DND-41 (cell line): ENCODE results near the gene FAM118B.

Source experiments
- ATAC-seq: fragments of 200-7000 bp; cut with Tn5 transposase; 3 replicates; pipeline ENCODE4 v1.9.1; 2021; ENCODE audit warnings: low read depth; ENCODE audit not compliant: insufficient read depth
- DNase-seq: peaks from one replicate; pipeline ENCODE4 v3.0.0-alpha.2; 2020
- H2AFZ ChIP-seq: 2 replicates; pipeline ENCODE4 v1.6.0; 2012; ENCODE audit warnings: low read depth, low read length
- H3K27ac ChIP-seq: 2 replicates; pipeline ENCODE4 v1.5.1; 2012; ENCODE audit warnings: low read length, inconsistent platforms
- H3K27me3 ChIP-seq: fragments of 200-600 bp; sonication (generic); 2 replicates; pipeline ENCODE4 v1.6.0; 2012; ENCODE audit warnings: low read length, mild to moderate bottlenecking, inconsistent platforms; ENCODE audit not compliant: insufficient read depth, poor library complexity
- H3K36me3 ChIP-seq: 2 replicates; pipeline ENCODE4 v1.5.1; 2012; ENCODE audit warnings: low read length, inconsistent platforms; ENCODE audit not compliant: insufficient read depth
- H3K4me1 ChIP-seq: 2 replicates; pipeline ENCODE4 v1.5.1; 2012; ENCODE audit warnings: mild to moderate bottlenecking, low read length; ENCODE audit not compliant: insufficient read depth
- H3K4me2 ChIP-seq: 2 replicates; pipeline ENCODE4 v1.6.0; 2012; ENCODE audit warnings: mild to moderate bottlenecking, moderate library complexity, low read length, inconsistent platforms; ENCODE audit not compliant: insufficient read depth
- H3K4me3 ChIP-seq, 2 experiments: fragments of 200-600 bp in 1 of 2; shearing (Covaris generic) in 1 of 2; 2 replicates each; pipeline ENCODE4 v1.5.1; 2012 to 2016; ENCODE audit warnings: inconsistent platforms in 2 of 2, low read length in 2 of 2, mild to moderate bottlenecking in 2 of 2, low read depth in 1 of 2, moderate library complexity in 1 of 2
- H3K79me2 ChIP-seq: 2 replicates; pipeline ENCODE4 v1.6.0; 2012; ENCODE audit warnings: low read length, inconsistent platforms; ENCODE audit not compliant: insufficient read depth
- H3K9ac ChIP-seq: 2 replicates; pipeline ENCODE4 v1.6.0; 2012; ENCODE audit warnings: low read depth, mild to moderate bottlenecking, inconsistent platforms, low read length, moderate library complexity
- H3K9me3 ChIP-seq: 2 replicates; pipeline ENCODE4 v1.5.1; 2012; ENCODE audit warnings: low read length, moderate library complexity, mild to moderate bottlenecking, inconsistent platforms; ENCODE audit not compliant: insufficient read depth, severe bottlenecking
- H4K20me1 ChIP-seq: 2 replicates; pipeline ENCODE4 v1.6.0; 2012; ENCODE audit warnings: low read length; ENCODE audit not compliant: insufficient read depth
- CTCF ChIP-seq: IDR thresholded peaks from 2 replicates; pipeline ENCODE4 v1.5.1; 2012; ENCODE audit warnings: borderline replicate concordance, low read length, moderate library complexity, mild to moderate bottlenecking; ENCODE audit not compliant: poor library complexity, severe bottlenecking; ENCODE audit errors: extremely low read depth
- EZH2 ChIP-seq: IDR thresholded peaks from 3 replicates; pipeline ENCODE4 v1.6.1; 2012; ENCODE audit warnings: borderline replicate concordance, low read depth, mild to moderate bottlenecking, moderate library complexity, low read length, inconsistent platforms; ENCODE audit not compliant: severe bottlenecking

FAM118B gene

GRCh38 chr11:126297004-126297403 is 85.4 kb downstream of the FAM118B start:
- peaks cover 4% of the 10 kb centered on the region; the same call in 1 of the 2 replicates for H3K4me1 ChIP-seq
- DNase-seq = no peak
- TF ChIP-seq EZH2 = no peak
- TF ChIP-seq CTCF = no peak
- peaks cover 40% of the 10 kb centered on the region for H3K79me2 ChIP-seq
- no peak overlapping the region for H2AFZ ChIP-seq
- H3K36me3 ChIP-seq = peaks cover 32% of the 10 kb centered on the region
- no peaks in the 10 kb centered on the region for H3K27me3 ChIP-seq
- H4K20me1 ChIP-seq = peaks cover 8% of the 10 kb centered on the region
- no peaks in the 10 kb centered on the region for H3K9me3 ChIP-seq
- no peak overlapping the region for H3K4me2 ChIP-seq
- no peak overlapping the region for H3K4me3 ChIP-seq
- no peak overlapping the region for H3K9ac ChIP-seq
- ATAC-seq = no peak
- H3K27ac ChIP-seq = no peak overlapping the region

GRCh38 chr11:126303623-126304456 is 92.3 kb downstream of the FAM118B start, which contains the start of gene DCPS:
TSS of gene DCPS (plus strand) at chr11:126304060. CDS start at chr11:126304081, 21 bp downstream.
- peak; percentile 92 for ATAC-seq
- TF ChIP-seq EZH2 (no peak), CTCF (no peak)
- peak within 1 kb of the TSS; percentile 99 for H3K27ac ChIP-seq
- no peaks in the 10 kb centered on the region for H3K9me3 ChIP-seq
- H3K9ac ChIP-seq = peak within 1 kb of the TSS; percentile 99
- H3K27me3 ChIP-seq = no peaks in the 10 kb centered on the region
- H3K4me1 ChIP-seq = peaks cover 43% of the 10 kb centered on the region
- peak within 1 kb of the TSS; percentile 90 to 95 for H3K4me3 ChIP-seq
- H2AFZ ChIP-seq = peak within 1 kb of the TSS; percentile 98
- DNase-seq = peak; percentile 88
- H3K4me2 ChIP-seq = peak within 1 kb of the TSS; percentile 91
- no peaks in the 10 kb centered on the region for H4K20me1 ChIP-seq
- H3K79me2 ChIP-seq = peaks cover 62% of the 10 kb centered on the region
- H3K36me3 ChIP-seq = peaks cover 24% of the 10 kb centered on the region

GRCh38 chr11:126304457-126305075 is 93.0 kb downstream of the FAM118B start:
- Histone ChIP-seq H3K4me3 (peak overlapping the region; percentile 90 to 95), H2AFZ (peak overlapping the region; percentile 98), H3K4me2 (peak overlapping the region; percentile 91), H4K20me1 (no peaks in the 10 kb centered on the region), H3K79me2 (peaks cover 57% of the 10 kb centered on the region), H3K9me3 (no peaks in the 10 kb centered on the region), H3K27me3 (no peaks in the 10 kb centered on the region), H3K4me1 (peaks cover 43% of the 10 kb centered on the region), H3K9ac (peak overlapping the region; percentile 99), H3K27ac (peak overlapping the region; percentile 99), H3K36me3 (peaks cover 29% of the 10 kb centered on the region)
- no peak for DNase-seq
- ATAC-seq = peak; percentile 30
- TF ChIP-seq EZH2 (no peak), CTCF (no peak)
